C4-2B (cell line): Measurements from ENCODE around the gene MAP3K13.

Experiments used
- CTCF ChIP-seq: fragments of 450-650 bp; conservative IDR thresholded peaks from 2 replicates; pipeline ENCODE4 v1.5.1; 2017; ENCODE audit warnings: mild to moderate bottlenecking
- ZFX ChIP-seq: fragments of 450-650 bp; IDR thresholded peaks from 2 replicates; pipeline ENCODE4 v1.6.1; 2017

GRCh38 chr3:185313693-185314246, 49.2 kb upstream of the MAP3K13 start:
- TF ChIP-seq CTCF (no peak), ZFX (no peak)
